Left ventricle myocardium inferior (tissue), 1 donor: ENCODE data around the gene CEP72. TPM values are rescaled to one million over a fixed set of nuclear protein-coding genes. Genes with fewer than 3 reads are reported as not detected.
A peak's percentile ranks its signal among the peaks of the same experiment; 100 is the strongest.
"Not testable (repeated sequence)": the region's sequence is repeated elsewhere in the genome, so short reads cannot be mapped to it uniquely, and the experiment has no call there.

Source experiments
- DNase-seq: peaks from one replicate; pipeline ENCODE4 v3.0.0-alpha.2; 2020
- H3K27ac ChIP-seq: fragments of 200-600 bp; replicated peaks from 2 replicates; pipeline ENCODE4 v1.8.0; 2021
- H3K27me3 ChIP-seq: fragments of 200-600 bp; 2 replicates; pipeline ENCODE4 v1.8.0; 2021; ENCODE audit warnings: low read depth
- H3K36me3 ChIP-seq: fragments of 200-600 bp; 2 replicates; pipeline ENCODE4 v1.8.0; 2021
- H3K4me1 ChIP-seq: fragments of 200-600 bp; 2 replicates; pipeline ENCODE4 v1.8.0; 2021
- H3K4me3 ChIP-seq: fragments of 200-600 bp; 2 replicates; pipeline ENCODE4 v1.8.0; 2021; ENCODE audit warnings: mild to moderate bottlenecking, moderate library complexity
- H3K9me3 ChIP-seq: fragments of 200-600 bp; replicated peaks from 2 replicates; pipeline ENCODE4 v1.8.0; 2021
- CTCF ChIP-seq: fragments of 200-600 bp; IDR thresholded peaks from 2 replicates; pipeline ENCODE4 v1.8.0; 2021; ENCODE audit warnings: antibody characterized with exemption, mild to moderate bottlenecking, borderline replicate concordance
- intact Hi-C: fragments of 100-400 bp; cut with micrococcal nuclease; formaldehyde crosslinking; loops from one replicate; pipeline ENCODE4 v1.11.0; 2022
- total RNA-seq: library from RNA; stranded (reverse); fragmentation: NEBNext Ultra II Directional; extraction: Animal tissue kit (Norgen Biotek cat#: 25700); gene quantifications from one replicate; pipeline ENCODE4 v1.2.1, GENCODE V29; 2021
- donor health status: DM: no; HTN: yes; CAD: no; lungs with severe emphysema.

CEP72 gene
- total RNA-seq, 1 donor from 2014 or later = 1.7 TPM

DNA sequence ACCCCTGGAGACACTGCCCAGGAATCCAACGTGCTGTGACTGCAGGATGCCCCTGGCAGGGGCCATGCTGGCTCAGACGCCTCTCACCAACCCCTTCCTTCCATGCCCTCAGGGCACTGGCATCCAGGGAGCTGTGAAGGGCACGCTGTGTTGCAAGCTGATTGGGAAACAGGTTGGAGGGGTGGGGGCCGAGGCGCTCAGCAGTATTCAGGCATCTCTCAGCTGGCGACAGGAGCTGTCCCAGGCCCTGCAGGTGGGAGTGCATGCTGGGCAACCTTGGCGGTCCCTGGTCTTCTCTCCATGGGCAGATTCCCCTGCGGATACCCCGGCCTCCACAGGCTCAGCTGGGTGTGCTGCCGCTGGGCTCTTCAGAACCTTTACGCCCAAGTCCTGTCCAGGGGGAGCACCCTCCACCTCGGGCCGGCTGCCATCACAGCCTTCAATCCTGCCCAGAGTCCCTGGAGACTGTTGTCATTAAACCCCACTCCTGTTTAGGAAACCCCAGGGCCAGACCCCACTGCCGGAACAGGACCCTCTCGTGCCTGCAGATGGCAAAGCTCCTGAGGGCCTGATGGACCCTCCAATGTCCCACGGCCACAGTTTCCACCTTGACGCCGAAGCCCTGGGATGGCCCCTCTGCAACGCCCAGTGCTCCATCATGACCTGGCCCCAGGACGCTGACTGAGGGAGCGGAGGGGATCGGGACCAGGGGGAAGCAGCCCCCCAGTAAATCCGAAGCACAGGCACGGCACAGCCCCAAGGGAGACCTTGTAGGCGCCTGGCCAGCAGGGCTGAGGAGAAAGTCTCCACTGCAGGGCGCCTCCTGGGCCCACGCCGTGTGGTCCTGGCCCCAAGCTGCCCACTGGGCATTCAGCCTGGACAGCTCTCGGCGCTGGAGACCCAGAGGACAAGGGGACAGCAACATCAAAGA is 71.7 kb downstream of the CEP72 start:
- peaks cover 13% of the 10 kb centered on the region for H3K4me1 ChIP-seq
- no peak for TF ChIP-seq CTCF
- no peaks in the 10 kb centered on the region for H3K9me3 ChIP-seq
- no peak overlapping the region for H3K4me3 ChIP-seq
- H3K36me3 ChIP-seq = no peaks in the 10 kb centered on the region
- no peaks in the 10 kb centered on the region for H3K27me3 ChIP-seq
- no peak overlapping the region for H3K27ac ChIP-seq
- peak; percentile 12 for DNase-seq
- intact Hi-C loops = no loop called here

DNA sequence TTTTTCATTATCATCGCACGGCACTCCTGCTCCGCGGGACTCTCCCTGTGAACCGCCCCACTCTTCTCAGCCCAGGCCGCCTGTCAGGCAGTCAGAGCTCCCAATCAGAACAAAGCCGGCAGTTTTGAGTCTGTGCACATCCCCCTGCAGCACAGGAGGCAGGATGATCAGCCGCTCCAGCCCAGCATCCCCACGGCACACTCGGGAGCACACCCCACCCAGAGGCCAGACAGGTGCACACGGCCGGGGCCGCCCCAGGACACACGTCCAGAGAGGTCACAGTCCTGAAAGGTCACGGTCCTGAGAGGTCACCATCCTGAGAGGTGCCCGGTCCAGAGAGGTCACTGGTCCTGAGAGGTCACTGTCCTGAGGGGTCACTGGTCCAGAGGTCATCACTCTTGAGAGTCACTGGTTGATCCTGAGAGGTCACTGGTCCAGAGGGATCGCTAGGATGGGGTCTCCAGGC is 72.6 kb downstream of the CEP72 start:
- peaks cover 13% of the 10 kb centered on the region for H3K4me1 ChIP-seq
- no peak for TF ChIP-seq CTCF
- no peaks in the 10 kb centered on the region for H3K36me3 ChIP-seq
- no peak overlapping the region for H3K27ac ChIP-seq
- H3K4me3 ChIP-seq = no peak overlapping the region
- peak; percentile 10 for DNase-seq
- intact Hi-C loops = no loop called here
- no peaks in the 10 kb centered on the region for H3K27me3 ChIP-seq
- no peaks in the 10 kb centered on the region for H3K9me3 ChIP-seq

GRCh38 chr5:685262-686171 is 73.4 kb downstream of the CEP72 start:
- intact Hi-C loops = no loop called here
- no peak for TF ChIP-seq CTCF
- H3K27ac ChIP-seq = no peak overlapping the region
- peak; percentile 10 for DNase-seq
- no peak overlapping the region for H3K4me3 ChIP-seq
- peaks cover 13% of the 10 kb centered on the region for H3K4me1 ChIP-seq
- no peaks in the 10 kb centered on the region for H3K9me3 ChIP-seq
- no peaks in the 10 kb centered on the region for H3K27me3 ChIP-seq
- H3K36me3 ChIP-seq = no peaks in the 10 kb centered on the region

DNA sequence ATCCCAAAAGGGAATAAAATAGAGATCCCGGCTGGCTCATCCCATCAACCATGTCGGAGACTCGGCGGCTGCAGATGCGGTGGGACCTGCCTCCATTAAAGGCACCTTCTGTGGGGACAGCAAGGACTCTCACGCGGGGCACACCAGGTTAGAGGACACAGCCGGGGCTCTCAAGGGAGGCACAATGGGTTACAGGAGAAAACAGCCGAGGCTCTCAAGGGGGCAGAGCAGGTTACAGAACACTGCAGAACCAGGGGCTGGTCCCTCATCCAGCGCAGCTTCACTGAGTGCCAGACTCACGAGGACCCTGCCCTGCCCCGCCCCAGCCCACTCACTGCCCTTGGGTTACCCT is 74.0 kb downstream of the CEP72 start:
- H3K27ac ChIP-seq, H3K9me3 ChIP-seq, DNase-seq, H3K36me3 ChIP-seq, H3K27me3 ChIP-seq, H3K4me3 ChIP-seq, intact Hi-C loops: not testable (repeated sequence)
- H3K4me1 ChIP-seq = peaks cover 13% of the 10 kb centered on the region

- H3K36me3 ChIP-seq, DNase-seq, H3K27me3 ChIP-seq, H3K4me3 ChIP-seq, H3K9me3 ChIP-seq, H3K27ac ChIP-seq, intact Hi-C loops: not testable (repeated sequence)
- peaks cover 13% of the 10 kb centered on the region for H3K4me1 ChIP-seq
These were observed 74.8 kb downstream of the CEP72 start for GRCh38 chr5:686936-687335.

DNA sequence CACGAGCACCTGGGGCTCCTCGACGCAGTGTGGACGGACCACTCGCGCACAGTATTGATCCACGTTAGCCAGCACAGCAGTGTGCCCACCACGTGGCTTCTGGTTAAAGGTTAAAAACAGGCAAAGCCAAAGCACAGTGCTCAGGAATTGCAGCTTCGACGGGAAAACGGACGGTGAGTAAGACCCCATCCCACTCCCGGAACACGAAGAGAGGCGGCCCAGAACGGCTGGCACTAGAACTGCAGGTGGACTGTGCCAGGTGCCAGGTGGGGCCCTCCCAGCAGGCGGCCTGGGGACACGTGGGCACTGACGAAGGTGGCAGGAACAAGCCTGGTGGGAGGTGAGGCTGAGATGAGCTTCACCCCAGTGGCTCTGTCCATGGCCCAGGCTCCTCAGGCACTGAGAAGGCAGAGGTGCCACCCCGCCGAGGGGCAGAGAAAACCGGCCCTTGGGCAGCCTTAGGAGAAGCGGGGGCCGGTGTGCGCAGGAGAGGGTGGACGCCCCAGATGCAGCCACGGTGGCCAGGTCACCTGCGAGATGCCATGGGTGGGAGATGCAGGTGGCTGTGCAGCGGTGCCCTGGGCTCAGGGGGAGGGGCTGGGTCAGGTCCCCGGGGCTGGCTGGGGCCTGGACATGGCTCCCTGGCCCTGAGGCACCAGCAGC is 76.3 kb downstream of the CEP72 start:
- H3K9me3 ChIP-seq, intact Hi-C loops, H3K4me3 ChIP-seq, DNase-seq, H3K36me3 ChIP-seq, H3K27ac ChIP-seq, H3K27me3 ChIP-seq: not testable (repeated sequence)
- H3K4me1 ChIP-seq = peaks cover 18% of the 10 kb centered on the region

GRCh38 chr5:690293-690692 is 78.2 kb downstream of the CEP72 start:
- intact Hi-C loops, H3K4me3 ChIP-seq, H3K27ac ChIP-seq, H3K36me3 ChIP-seq, H3K4me1 ChIP-seq, H3K9me3 ChIP-seq, DNase-seq, H3K27me3 ChIP-seq: not testable (repeated sequence)

GRCh38 chr5:691049-691448 is 78.9 kb downstream of the CEP72 start:
- H3K36me3 ChIP-seq, H3K9me3 ChIP-seq, DNase-seq, H3K27ac ChIP-seq, H3K4me1 ChIP-seq, intact Hi-C loops, H3K27me3 ChIP-seq: not testable (repeated sequence)
- H3K4me3 ChIP-seq = peak overlapping the region; percentile 41
